Naive thymus-derived CD4-positive, alpha-beta T cell (primary cell): Measurements from ENCODE around the gene ABCB11. TPM values are rescaled to one million over a fixed set of nuclear protein-coding genes. Genes with fewer than 3 reads are reported as not detected.

Experiments
- polyA plus RNA-seq, 2 donors: library from polyadenylated mRNA; unstranded; fragments of 300-500 nt; fragmentation: Illumina TruSeq; gene quantifications; one replicate each; pipeline ENCODE4 v1.2.3, GENCODE V29; 2021
- total RNA-seq, 6 experiments: library from RNA in 5 of 6; stranded (reverse) in 5 of 6; gene quantifications; 1 replicate in 5 of 6; 2 replicates in 1 of 6; pipeline ENCODE4 v1.2.3 and lab custom pipeline; 2021 to 2026

ABCB11 gene
- total and polyA plus RNA-seq, 7 experiments from 2014 or later: not detected

Other genes starting within 250 kb of the ABCB11 start
- gene NOSTRIN, start 228.7 kb downstream of the ABCB11 start, total RNA-seq: under 1 TPM in 2 of 5 experiments, not detected in 3; 0.32 to 0.73 TPM
- gene NOSTRIN, start 228.7 kb downstream of the ABCB11 start, polyA plus RNA-seq: not detected
- gene SPC25, start 140.9 kb downstream of the ABCB11 start, total RNA-seq: 10 to 100 TPM in 1 of 5 experiments, under 1 TPM in 3, not detected in 1; 0.24 to 24.7 (median 0.28) TPM
- gene SPC25, start 140.9 kb downstream of the ABCB11 start, polyA plus RNA-seq: not detected
- not detected for gene G6PC2, start 130.0 kb downstream of the ABCB11 start, total RNA-seq
- gene G6PC2, start 130.0 kb downstream of the ABCB11 start, polyA plus RNA-seq: not detected
- 1 to 10 TPM in 1 of 5 experiments, under 1 TPM in 3, not detected in 1; 0.17 to 1.1 (median 0.30) TPM for gene DHRS9, start 38.2 kb upstream of the ABCB11 start, total RNA-seq
- not detected for gene DHRS9, start 38.2 kb upstream of the ABCB11 start, polyA plus RNA-seq